IPS-20b (cell line): Measurements from ENCODE around the gene OR2AE1.
"Not testable (repeated sequence)": the region's sequence is repeated elsewhere in the genome, so short reads cannot be mapped to it uniquely, and the experiment has no call there.

Experiments used
- H3K27ac ChIP-seq: one replicate; pipeline ENCODE4 v1.5.1; 2013; ENCODE audit warnings: low read length
- H3K27me3 ChIP-seq: 2 replicates; pipeline ENCODE4 v1.6.1; 2013; ENCODE audit warnings: mild to moderate bottlenecking, low read length, inconsistent platforms; ENCODE audit not compliant: insufficient read depth
- H3K36me3 ChIP-seq: 2 replicates; pipeline ENCODE4 v1.6.1; 2013; ENCODE audit warnings: low read depth, mild to moderate bottlenecking, inconsistent platforms, low read length, moderate library complexity; ENCODE audit not compliant: insufficient read depth
- H3K4me1 ChIP-seq: 2 replicates; pipeline ENCODE4 v1.6.1; 2013; ENCODE audit warnings: mild to moderate bottlenecking, control low read depth, inconsistent platforms, low read length, moderate library complexity; ENCODE audit not compliant: insufficient read depth
- H3K4me3 ChIP-seq: 2 replicates; pipeline ENCODE4 v1.5.1; 2013; ENCODE audit warnings: mild to moderate bottlenecking, low read length, inconsistent platforms
- H3K9ac ChIP-seq: 2 replicates; pipeline ENCODE4 v1.6.1; 2013; ENCODE audit warnings: low read depth, mild to moderate bottlenecking, inconsistent platforms, low read length, moderate library complexity
- H3K9me3 ChIP-seq: 2 replicates; pipeline ENCODE4 v1.6.1; 2013; ENCODE audit warnings: mild to moderate bottlenecking, low read depth, low read length, inconsistent platforms; ENCODE audit not compliant: insufficient read depth

The OR2AE1 gene

DNA sequence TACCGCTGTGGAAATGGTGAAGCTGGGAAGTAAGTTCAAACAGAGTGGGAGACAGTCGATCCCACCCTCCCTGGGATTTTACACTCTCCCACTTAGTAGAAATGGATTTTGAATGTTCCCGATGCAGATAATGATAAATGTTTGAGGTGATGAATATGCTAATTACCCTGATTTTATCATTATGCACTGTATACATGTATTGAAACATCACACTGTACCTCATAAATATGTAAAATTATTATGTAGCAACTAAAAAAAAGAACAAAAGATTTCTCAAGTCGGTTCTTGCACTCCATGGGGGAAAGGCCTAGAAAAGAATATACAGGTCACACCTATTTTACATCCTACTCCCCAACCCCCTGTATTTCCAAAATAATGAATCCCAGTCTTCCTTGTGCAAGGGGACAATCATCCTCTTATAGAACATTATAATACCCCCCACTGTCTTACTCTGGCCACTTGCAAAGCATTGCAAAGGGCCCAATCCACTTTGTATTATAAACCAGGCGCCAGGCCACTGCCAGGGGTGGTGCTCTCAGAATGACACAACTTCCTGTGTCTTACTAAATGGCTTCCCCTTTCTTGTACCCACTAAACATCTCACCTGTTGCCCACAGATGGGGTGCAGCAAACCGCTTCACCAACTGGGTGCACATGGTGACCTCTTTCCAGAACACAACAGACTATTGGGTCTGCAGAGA, 20.6 kb upstream of the OR2AE1 start:
- Histone ChIP-seq H3K4me3 (no peak overlapping the region), H3K27ac (no peak overlapping the region), H3K9me3 (no peaks in the 10 kb centered on the region), H3K27me3 (no peaks in the 10 kb centered on the region), H3K36me3 (peaks cover 27% of the 10 kb centered on the region), H3K9ac (no peak overlapping the region), H3K4me1 (no peaks in the 10 kb centered on the region)

DNA sequence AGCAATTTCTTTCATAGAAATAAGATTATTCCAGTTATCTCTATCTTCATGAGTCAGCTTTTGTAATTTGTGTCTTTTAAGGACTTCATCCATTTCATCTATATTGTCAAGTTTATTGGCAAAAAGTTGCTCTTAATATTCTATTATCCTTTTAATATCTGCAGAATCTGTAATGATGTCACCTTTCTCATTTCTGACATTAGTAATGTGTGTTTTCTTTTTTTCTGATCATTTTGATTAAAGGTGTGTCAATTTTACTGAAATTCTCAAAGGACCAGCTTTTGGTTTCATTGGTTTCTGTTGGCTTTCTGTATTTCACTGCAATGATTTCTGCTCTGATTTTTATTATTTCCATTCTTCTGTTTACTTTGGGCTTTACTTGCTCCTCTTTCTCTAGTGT, 17.9 kb upstream of the OR2AE1 start:
- Histone ChIP-seq H3K4me3 (no peak overlapping the region), H3K4me1 (no peaks in the 10 kb centered on the region), H3K27me3 (no peaks in the 10 kb centered on the region), H3K9me3 (peaks cover 5% of the 10 kb centered on the region; the same call in 1 of the 2 replicates), H3K9ac (no peak overlapping the region), H3K36me3 (no peaks in the 10 kb centered on the region; the same call in 1 of the 2 replicates), H3K27ac (no peak overlapping the region)

DNA sequence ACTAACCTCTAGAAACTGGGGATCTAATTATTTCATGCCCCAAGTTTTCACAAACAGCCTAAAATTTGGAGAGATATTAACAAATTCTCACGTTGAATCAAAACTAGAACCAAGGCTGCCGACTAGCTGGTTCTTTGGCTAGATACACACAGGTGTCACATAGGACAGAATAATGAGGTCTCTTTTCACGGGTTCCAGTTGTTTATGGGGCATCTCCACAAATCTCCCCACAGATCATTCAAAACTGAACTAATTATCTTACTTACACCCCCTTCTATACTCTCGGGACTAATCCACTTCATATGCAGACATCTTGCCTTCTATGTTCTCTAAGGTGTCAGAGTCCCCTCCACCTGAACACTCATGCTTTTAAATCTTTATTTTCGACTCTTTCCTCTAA, 16.4 kb upstream of the OR2AE1 start:
- H3K9ac ChIP-seq, result no peak overlapping the region
- H3K4me1 ChIP-seq, result no peaks in the 10 kb centered on the region
- no peaks in the 10 kb centered on the region for H3K36me3 ChIP-seq
- no peak overlapping the region for H3K4me3 ChIP-seq
- no peaks in the 10 kb centered on the region for H3K27me3 ChIP-seq
- H3K27ac ChIP-seq, result no peak overlapping the region
- H3K9me3 ChIP-seq, result peaks cover 12% of the 10 kb centered on the region; the same call in 1 of the 2 replicates

DNA sequence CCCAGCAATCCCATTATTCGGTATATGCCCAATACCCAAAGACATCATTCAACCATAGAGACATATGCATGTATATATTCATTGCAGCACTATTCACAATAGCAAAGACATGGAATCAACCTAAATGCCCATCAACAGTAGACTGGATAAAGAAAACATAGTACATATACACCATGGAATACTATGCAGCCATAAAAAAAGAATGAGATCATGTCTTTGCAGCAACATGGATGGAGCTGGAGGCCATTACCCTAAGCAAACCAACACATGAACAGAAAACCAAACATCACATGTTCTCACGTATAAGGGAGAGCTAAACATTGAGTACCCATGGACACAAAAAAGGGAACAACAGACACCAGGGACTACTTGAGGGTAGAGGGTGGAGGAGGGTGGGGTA, 13.5 kb upstream of the OR2AE1 start:
- H3K27me3 ChIP-seq, H3K36me3 ChIP-seq, H3K27ac ChIP-seq, H3K9ac ChIP-seq, H3K4me1 ChIP-seq, H3K4me3 ChIP-seq: not testable (repeated sequence)
- peaks cover 12% of the 10 kb centered on the region; the same call in 1 of the 2 replicates for H3K9me3 ChIP-seq

DNA sequence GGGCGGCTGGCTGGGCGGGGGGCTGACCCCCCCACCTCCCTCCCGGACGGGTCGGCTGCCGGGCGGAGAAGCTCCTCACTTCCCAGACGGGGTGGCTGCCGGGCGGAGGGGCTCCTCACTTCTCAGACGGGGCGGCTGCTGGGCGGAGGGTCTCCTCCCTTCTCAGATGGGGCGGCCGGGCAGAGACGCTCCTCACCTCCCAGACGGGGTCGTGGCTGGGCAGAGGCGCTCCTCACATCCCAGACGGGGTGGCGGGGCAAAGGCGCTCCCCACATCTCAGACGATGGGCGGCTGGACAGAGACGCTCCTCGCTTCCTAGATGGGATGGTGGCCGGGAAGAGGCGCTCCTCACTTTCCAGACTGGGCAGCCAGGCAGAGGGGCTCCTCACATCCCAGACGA, 11.5 kb upstream of the OR2AE1 start:
- H3K4me3 ChIP-seq, H3K9ac ChIP-seq, H3K27ac ChIP-seq, H3K27me3 ChIP-seq, H3K4me1 ChIP-seq, H3K36me3 ChIP-seq: not testable (repeated sequence)
- peaks cover 12% of the 10 kb centered on the region; the same call in 1 of the 2 replicates for H3K9me3 ChIP-seq

DNA sequence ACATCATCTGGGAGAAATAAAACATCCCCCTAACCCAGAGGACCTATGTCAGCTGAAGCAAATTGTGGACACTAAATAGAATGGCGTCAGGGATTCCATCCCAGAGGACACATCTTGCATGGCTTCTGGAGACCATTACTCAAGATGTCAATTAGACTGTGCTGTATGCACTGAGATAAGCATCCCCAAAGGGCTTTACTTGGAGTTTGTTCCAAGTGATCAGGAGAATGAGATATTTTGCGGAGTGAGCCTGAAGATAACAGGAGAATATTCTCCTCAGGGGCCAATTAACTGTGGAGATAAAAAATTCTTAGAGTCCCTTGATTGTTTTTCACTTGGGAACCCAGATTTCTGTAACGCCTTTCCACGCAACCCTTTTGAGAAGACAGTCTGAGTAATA, 4.5 kb upstream of the OR2AE1 start:
- Histone ChIP-seq H3K9ac (no peak overlapping the region), H3K9me3 (no peaks in the 10 kb centered on the region), H3K27me3 (no peaks in the 10 kb centered on the region), H3K36me3 (no peaks in the 10 kb centered on the region), H3K27ac (no peak overlapping the region), H3K4me1 (no peaks in the 10 kb centered on the region), H3K4me3 (no peak overlapping the region)

DNA sequence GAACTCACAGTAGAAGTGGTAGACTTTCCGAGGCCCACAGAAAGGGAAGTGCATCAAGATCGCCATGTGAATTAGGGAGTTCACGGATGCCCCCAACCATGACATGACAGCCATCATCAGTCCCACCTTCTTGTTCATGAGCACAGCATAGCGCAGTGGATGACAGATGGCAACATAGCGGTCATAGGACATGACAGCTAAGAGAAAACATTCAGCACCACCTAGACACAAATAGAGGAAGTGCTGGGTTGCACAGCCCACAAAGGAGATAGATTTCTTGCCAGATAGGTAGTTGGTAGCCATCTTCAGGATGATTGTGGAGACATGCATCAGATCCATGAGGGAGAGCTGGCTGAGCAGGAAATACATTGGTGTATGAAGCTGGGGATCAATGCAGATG, 342 bp downstream of the OR2AE1 start:
- Histone ChIP-seq H3K9ac (no peak overlapping the region), H3K9me3 (no peaks in the 10 kb centered on the region), H3K4me1 (no peaks in the 10 kb centered on the region), H3K36me3 (no peaks in the 10 kb centered on the region), H3K27me3 (no peaks in the 10 kb centered on the region), H3K27ac (no peak overlapping the region), H3K4me3 (no peak overlapping the region)

DNA sequence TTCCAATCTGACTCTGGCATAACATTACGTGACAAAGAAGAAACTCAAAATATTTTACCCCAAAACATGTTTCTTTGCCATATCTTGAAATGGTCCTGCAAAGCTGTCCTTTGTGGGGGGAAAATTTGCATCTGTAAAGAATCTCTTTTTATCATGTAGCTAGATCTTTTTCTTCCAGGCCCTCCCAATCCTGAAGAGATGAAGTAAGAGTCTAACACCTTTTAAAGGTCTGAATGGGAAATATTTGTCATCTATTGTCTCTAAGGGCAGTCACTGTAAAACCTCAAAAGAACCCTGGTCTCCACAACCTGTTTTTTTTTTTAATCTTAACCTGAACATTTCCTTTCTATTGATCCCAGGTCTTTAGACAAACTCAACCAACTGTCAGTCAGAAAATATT, 8.6 kb downstream of the OR2AE1 start:
- Histone ChIP-seq H3K9me3 (no peaks in the 10 kb centered on the region), H3K36me3 (no peaks in the 10 kb centered on the region), H3K4me1 (no peaks in the 10 kb centered on the region), H3K27ac (no peak overlapping the region), H3K9ac (no peak overlapping the region), H3K4me3 (no peak overlapping the region), H3K27me3 (no peaks in the 10 kb centered on the region)

DNA sequence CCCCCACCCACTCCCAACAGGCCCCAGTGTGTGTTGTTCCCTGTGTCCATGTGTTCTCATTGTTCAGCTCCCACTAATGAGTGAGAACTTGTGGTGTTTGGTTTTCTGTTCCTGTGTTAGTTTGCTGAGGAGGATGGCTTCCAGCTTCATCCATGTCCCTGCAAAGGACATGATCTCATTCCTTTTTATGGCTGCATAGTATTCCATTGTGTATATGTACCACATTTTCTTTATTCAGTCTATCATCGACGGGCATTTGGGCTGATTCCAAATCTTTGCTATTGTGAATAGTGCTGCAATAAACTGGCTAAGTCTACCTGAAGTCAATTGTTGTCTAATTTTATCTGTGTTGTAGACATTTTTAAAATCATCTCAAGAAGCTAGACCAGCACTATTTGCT, 9.4 kb downstream of the OR2AE1 start:
- not testable (repeated sequence) for H3K4me3 ChIP-seq, H3K27me3 ChIP-seq, H3K36me3 ChIP-seq, H3K9ac ChIP-seq, H3K4me1 ChIP-seq, H3K9me3 ChIP-seq, H3K27ac ChIP-seq

DNA sequence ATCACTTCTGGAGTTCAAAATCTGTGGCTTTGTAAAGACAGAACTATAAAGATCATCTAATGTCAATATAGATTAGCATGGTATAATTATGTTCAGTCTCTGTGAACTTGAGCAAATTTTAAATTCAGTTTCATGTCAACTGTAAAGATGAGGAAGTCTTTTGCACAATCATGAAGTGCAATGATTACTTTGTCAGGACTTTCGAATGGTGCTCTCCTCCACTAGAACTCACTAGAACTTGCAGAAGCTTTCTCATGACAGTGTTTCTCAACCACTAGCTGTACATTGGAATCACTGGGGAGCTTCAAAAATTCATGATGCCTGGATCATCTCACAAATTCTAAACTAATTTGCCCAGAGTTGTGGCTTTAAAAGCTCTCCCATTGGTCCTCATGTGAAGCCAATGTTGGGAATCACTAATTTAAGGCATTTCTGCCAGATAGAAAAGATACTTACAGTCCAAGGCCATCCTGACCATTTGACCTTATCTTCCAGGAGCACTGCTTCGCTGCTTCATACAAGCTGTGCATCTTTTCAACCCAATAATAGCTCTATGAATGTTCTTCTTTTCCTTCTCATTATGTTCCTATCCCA, 12.9 kb downstream of the OR2AE1 start:
- Histone ChIP-seq H3K9me3 (no peaks in the 10 kb centered on the region), H3K27me3 (no peaks in the 10 kb centered on the region), H3K4me3 (no peak overlapping the region), H3K9ac (no peak overlapping the region), H3K27ac (no peak overlapping the region), H3K4me1 (no peaks in the 10 kb centered on the region), H3K36me3 (no peaks in the 10 kb centered on the region)

DNA sequence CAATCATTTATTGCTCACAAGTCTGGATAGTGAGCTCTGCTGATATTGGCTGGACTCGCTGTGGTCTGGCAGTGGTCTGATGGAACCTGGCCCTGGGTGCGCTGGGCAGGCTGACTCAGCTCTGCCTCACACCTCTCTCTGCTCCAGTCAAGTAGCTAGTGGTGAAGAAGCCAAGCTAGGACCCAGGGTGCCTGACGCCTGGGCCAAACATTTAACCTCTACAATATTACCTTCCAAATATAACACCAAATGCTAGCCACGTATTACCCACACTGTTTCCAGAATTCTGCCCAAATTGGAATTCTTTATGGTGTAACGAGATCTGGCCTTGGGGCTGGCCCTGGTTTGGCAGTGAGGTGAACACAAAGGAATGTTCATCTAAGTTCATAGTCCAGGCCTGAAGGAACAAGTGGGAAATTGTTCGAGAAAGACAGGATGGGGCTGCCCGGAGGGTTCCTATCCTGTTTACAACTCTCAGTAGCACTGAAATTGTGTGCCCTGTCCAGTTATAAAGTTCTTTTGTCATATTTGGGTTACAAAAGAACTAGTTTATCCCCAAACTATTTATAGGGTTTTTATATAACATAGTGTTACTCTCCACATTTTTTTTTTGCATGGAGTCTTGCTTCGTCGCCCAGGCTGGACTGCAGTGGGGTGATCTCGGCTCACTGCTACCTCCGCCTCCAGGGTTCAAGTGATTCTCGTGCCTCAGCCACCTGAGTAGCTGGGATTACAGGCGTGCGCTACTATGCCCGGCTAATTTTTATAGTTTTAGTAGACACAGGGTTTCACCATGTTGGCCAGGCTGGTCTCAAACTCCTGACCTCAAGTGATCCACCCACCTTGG, 16.3 kb downstream of the OR2AE1 start:
- H3K4me1 ChIP-seq, result no peaks in the 10 kb centered on the region
- H3K9ac ChIP-seq, result no peak overlapping the region
- H3K9me3 ChIP-seq, result no peaks in the 10 kb centered on the region
- H3K36me3 ChIP-seq, result no peaks in the 10 kb centered on the region
- no peak overlapping the region for H3K27ac ChIP-seq
- no peak overlapping the region for H3K4me3 ChIP-seq
- no peaks in the 10 kb centered on the region for H3K27me3 ChIP-seq

DNA sequence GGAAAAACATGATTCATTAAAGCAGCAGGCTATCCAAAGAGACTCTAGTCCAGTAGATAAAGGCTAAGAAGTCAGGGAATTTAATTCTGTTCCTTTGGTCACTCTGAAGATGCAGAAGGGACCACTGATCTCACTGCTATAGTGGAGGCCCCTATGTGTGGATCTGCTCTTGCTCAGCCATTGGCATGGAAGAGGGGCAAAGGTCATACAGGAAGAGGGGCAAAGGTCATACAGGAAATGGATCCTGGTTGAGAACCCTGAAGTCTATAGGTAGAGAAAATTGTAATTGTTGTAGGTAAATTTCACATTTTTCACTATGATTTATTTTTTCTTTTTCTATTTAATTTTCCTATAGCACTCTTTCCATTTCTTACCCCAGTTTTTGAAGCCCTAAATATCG, 21.6 kb downstream of the OR2AE1 start:
- Histone ChIP-seq H3K9ac (no peak overlapping the region), H3K4me1 (no peaks in the 10 kb centered on the region), H3K9me3 (no peaks in the 10 kb centered on the region), H3K36me3 (no peaks in the 10 kb centered on the region), H3K27me3 (no peaks in the 10 kb centered on the region), H3K4me3 (no peak overlapping the region), H3K27ac (no peak overlapping the region)
